ENCODE measurements around the gene BBX. TPM values are rescaled to one million over a fixed set of nuclear protein-coding genes. Genes with fewer than 3 reads are reported as not detected.

The BBX gene
- total and polyA plus RNA-seq, 12 donors = 4.6 to 49.8 (median 38.0) TPM

GRCh38 chr3:107818025-107818424 is 295.3 kb downstream of the BBX start:
- Histone ChIP-seq H3K9me3 (no peaks in the 10 kb centered on the region), H3K27ac (no peak overlapping the region), H3K27me3 (peaks cover 0 to 30% (median 10%) of the 10 kb centered on the region in 7 donors), H3K36me3 (no peaks in the 10 kb centered on the region), H3K4me3 (no peak overlapping the region), H3K4me1 (peaks cover 0 to 3% (median 0%) of the 10 kb centered on the region in 9 donors)
- ATAC-seq = no peak
- WGBS, 2 donors = 93 to 96% methylated on average over 1 of the region's 1 CpG
- no peak for TF ChIP-seq CTCF (IDR thresholded peaks at IDR 0.05)
- DNase-seq = no peak
- intact Hi-C loops (cut with DNase I) = no loop called here

GRCh38 chr3:107819656-107820055 is 296.9 kb downstream of the BBX start:
- Histone ChIP-seq H3K9me3 (no peaks in the 10 kb centered on the region), H3K36me3 (no peaks in the 10 kb centered on the region), H3K4me1 (no peaks in the 10 kb centered on the region), H3K27me3 (peaks cover 0 to 30% (median 10%) of the 10 kb centered on the region in 7 donors), H3K27ac (no peak overlapping the region), H3K4me3 (no peak overlapping the region)
- no peak for TF ChIP-seq CTCF (IDR thresholded peaks at IDR 0.05)
- DNase-seq = no peak
- 73 to 84% methylated on average over 4 of the region's 4 CpGs for WGBS, 2 donors
- no peak for ATAC-seq
- intact Hi-C loops (cut with DNase I) = no loop called here

- no peaks in the 10 kb centered on the region for H3K9me3 ChIP-seq
- no peak for ATAC-seq
- no peak for TF ChIP-seq CTCF (IDR thresholded peaks at IDR 0.05)
- no peak for DNase-seq
- no peak overlapping the region for H3K4me3 ChIP-seq
- H3K27ac ChIP-seq = no peak overlapping the region
- intact Hi-C loops (cut with DNase I) = no loop called here
- WGBS, 2 donors = 71 to 76% methylated on average over 4 of the region's 4 CpGs
- peaks cover 0 to 30% (median 10%) of the 10 kb centered on the region in 7 donors for H3K27me3 ChIP-seq
- peaks cover 0 to 5% (median 0%) of the 10 kb centered on the region in 9 donors for H3K4me1 ChIP-seq
- no peaks in the 10 kb centered on the region for H3K36me3 ChIP-seq
Observed at GRCh38 chr3:107822308-107822707, 299.5 kb downstream of the BBX start.

GRCh38 chr3:107824822-107825371 is 302.1 kb downstream of the BBX start:
- ATAC-seq = peak in 3 of 8 donors; percentile 40 to 50 (median 41)
- WGBS, 2 donors = 59 to 62% methylated on average over 4 of the region's 4 CpGs
- intact Hi-C loops (cut with DNase I) = no loop called here

More at GRCh38 chr3:107824822-107825371, 302.1 kb downstream of the BBX start:
- Histone ChIP-seq H3K36me3 (no peaks in the 10 kb centered on the region), H3K27ac (no peak overlapping the region), H3K4me3 (no peak overlapping the region), H3K9me3 (no peaks in the 10 kb centered on the region), H3K4me1 (peaks cover 0 to 5% (median 0%) of the 10 kb centered on the region in 9 donors), H3K27me3 (peaks cover 0 to 17% (median 5%) of the 10 kb centered on the region in 7 donors)
- DNase-seq = no peak
- no peak for TF ChIP-seq CTCF (IDR thresholded peaks at IDR 0.05)
